K562 (cell line): ENCODE data around the gene ERI2. TPM values are rescaled to one million over a fixed set of nuclear protein-coding genes. Genes with fewer than 3 reads are reported as not detected.

ENCODE experiments used
- CC2D1A ChIP-seq: fragments of 450-650 bp; IDR thresholded peaks from 2 replicates; pipeline ENCODE4 v1.6.1; 2017; ENCODE audit warnings: mild to moderate bottlenecking
- DDX20 ChIP-seq: fragments of 450-650 bp; IDR thresholded peaks from 2 replicates; pipeline ENCODE4 v1.6.1; 2016; ENCODE audit warnings: missing genetic modification characterization, low read depth, mild to moderate bottlenecking, missing compliant biosample characterization, moderate library complexity
- GABPA ChIP-seq: fragments of 200-800 bp; sonication (Bioruptor generic); conservative IDR thresholded peaks from 2 replicates; pipeline ENCODE4 v1.6.1; 2016; ENCODE audit warnings: low read depth, missing genetic modification characterization, missing compliant biosample characterization
- HDAC2 ChIP-seq: fragments of 450-650 bp; IDR thresholded peaks from 2 replicates; pipeline ENCODE4 v1.6.1; 2016; ENCODE audit warnings: mild to moderate bottlenecking
- KDM4B ChIP-seq, 2 experiments: fragments of 450-650 bp in 1 of 2; sonication (generic) in 1 of 2; IDR thresholded peaks; 2 replicates each; pipeline ENCODE4 v1.6.1; 2016 to 2017; ENCODE audit warnings: borderline replicate concordance in 2 of 2, antibody characterized with exemption in 1 of 2, low read depth in 1 of 2, mild to moderate bottlenecking in 1 of 2
- NR2F6 ChIP-seq: fragments of 450-650 bp; formaldehyde crosslinking; IDR thresholded peaks from 2 replicates; pipeline ENCODE4 v1.4.0; 2020; ENCODE audit warnings: mild to moderate bottlenecking
- POLR2G ChIP-seq: fragments of 200-400 bp; formaldehyde crosslinking; IDR thresholded peaks from 2 replicates; pipeline ENCODE4 v1.6.1; 2017; ENCODE audit warnings: low read depth, mild to moderate bottlenecking, antibody characterized with exemption, low read length, moderate library complexity
- PURB ChIP-seq: sonication (generic); formaldehyde crosslinking; IDR thresholded peaks from 2 replicates; pipeline ENCODE4 v1.9.0; 2021; ENCODE audit warnings: low read depth, mild to moderate bottlenecking, missing genetic modification reagents
- RAD21 ChIP-seq, 2 experiments: fragments of 250-450 bp in 1 of 2; fragments of 450-650 bp in 1 of 2; sonication (Bioruptor Pico) in 1 of 2; formaldehyde crosslinking in 1 of 2; IDR thresholded peaks in 1 of 2; conservative IDR thresholded peaks in 1 of 2; 2 replicates each; pipeline versions ENCODE4 v1.4.0 to v1.8.0; 2020 to 2022; ENCODE audit warnings: mild to moderate bottlenecking in 2 of 2, moderate library complexity in 1 of 2
- TAF1 ChIP-seq: IDR thresholded peaks from 2 replicates; pipeline ENCODE4 v1.6.1; 2011; ENCODE audit warnings: mild to moderate bottlenecking, low read length, moderate library complexity; ENCODE audit not compliant: insufficient read depth, control insufficient read depth, severe bottlenecking; ENCODE audit errors: extremely low read depth
- ZC3H11A ChIP-seq: IDR thresholded peaks from 2 replicates; pipeline ENCODE4 v1.6.1; 2012; ENCODE audit warnings: low read depth, low read length, improper control_type of control experiment
- ZNF212 ChIP-seq: fragments of 450-650 bp; formaldehyde crosslinking; IDR thresholded peaks from 2 replicates; pipeline ENCODE4 v1.4.0; 2020; ENCODE audit warnings: mild to moderate bottlenecking
- ZNF224 ChIP-seq: sonication (generic); formaldehyde crosslinking; IDR thresholded peaks from 2 replicates; pipeline ENCODE4 v1.8.0; 2022; ENCODE audit warnings: mild to moderate bottlenecking, missing genetic modification reagents
- polyA plus RNA-seq, 8 experiments: library from polyadenylated mRNA; depleted of rRNA in 4 of 8; stranded (reverse) in 5 of 8; unstranded in 3 of 8; fragments of >200 nt; fragmentation: Nextera tagmentation in 2 of 8; fragmentation: Illumina TruSeq in 1 of 8; extraction: Ambion mirVana in 2 of 8; extraction: Trizol in 1 of 8; gene quantifications; 2 replicates each; pipeline versions ENCODE4 v1.2.1 to v1.2.3, GENCODE V29; 2011 to 2014; ENCODE audit warnings: inconsistent platforms in 1 of 8, missing spikeins in 1 of 8
- total RNA-seq, 7 experiments: library from RNA; depleted of rRNA in 6 of 7; stranded (reverse); fragments of >200 nt in 6 of 7; fragmentation: Illumina TruSeq in 2 of 7; extraction: Trizol in 2 of 7; gene quantifications; 2 replicates each; pipeline versions ENCODE4 v1.2.1 to v1.2.3, GENCODE V29; 2011 to 2021; ENCODE audit warnings: low replicate concordance in 1 of 7
- TF ChIP-seq, protein P1 (sequence below): fragments of 450-650 bp; IDR thresholded peaks from 2 replicates; pipeline ENCODE4 v1.6.1; 2014; ENCODE audit warnings: low read depth, mild to moderate bottlenecking, moderate library complexity, borderline replicate concordance
- TF ChIP-seq, protein P2 (sequence below), 2 experiments: IDR thresholded peaks; 2 replicates each; pipeline ENCODE4 v1.6.1; 2011; ENCODE audit warnings: borderline replicate concordance in 1 of 2, control low read depth in 1 of 2, low read depth in 1 of 2, low read length in 1 of 2, mild to moderate bottlenecking in 1 of 2, mixed read lengths in 1 of 2, moderate library complexity in 1 of 2; ENCODE audit not compliant: insufficient read depth in 1 of 2, insufficient read length in 1 of 2, poor library complexity in 1 of 2, severe bottlenecking in 1 of 2; ENCODE audit errors: extremely low read depth in 1 of 2
- TF ChIP-seq, protein P3 (sequence below): fragments of 450-650 bp; IDR thresholded peaks from 2 replicates; pipeline ENCODE4 v1.7.0; 2016; ENCODE audit warnings: borderline replicate concordance
- TF ChIP-seq, protein P4 (sequence below), 2 experiments: fragments of 450-650 bp; conservative IDR thresholded peaks; 2 replicates each; pipeline ENCODE4 v1.6.1; 2017; ENCODE audit warnings: mild to moderate bottlenecking in 2 of 2, moderate library complexity in 2 of 2

The ERI2 gene
- total and polyA plus RNA-seq, 9 of the 15 experiments (the other 6 are each of a cell fraction or from before 2014, with no cell fraction given) = 23.3 to 57.0 (median 48.1) TPM

DNA sequence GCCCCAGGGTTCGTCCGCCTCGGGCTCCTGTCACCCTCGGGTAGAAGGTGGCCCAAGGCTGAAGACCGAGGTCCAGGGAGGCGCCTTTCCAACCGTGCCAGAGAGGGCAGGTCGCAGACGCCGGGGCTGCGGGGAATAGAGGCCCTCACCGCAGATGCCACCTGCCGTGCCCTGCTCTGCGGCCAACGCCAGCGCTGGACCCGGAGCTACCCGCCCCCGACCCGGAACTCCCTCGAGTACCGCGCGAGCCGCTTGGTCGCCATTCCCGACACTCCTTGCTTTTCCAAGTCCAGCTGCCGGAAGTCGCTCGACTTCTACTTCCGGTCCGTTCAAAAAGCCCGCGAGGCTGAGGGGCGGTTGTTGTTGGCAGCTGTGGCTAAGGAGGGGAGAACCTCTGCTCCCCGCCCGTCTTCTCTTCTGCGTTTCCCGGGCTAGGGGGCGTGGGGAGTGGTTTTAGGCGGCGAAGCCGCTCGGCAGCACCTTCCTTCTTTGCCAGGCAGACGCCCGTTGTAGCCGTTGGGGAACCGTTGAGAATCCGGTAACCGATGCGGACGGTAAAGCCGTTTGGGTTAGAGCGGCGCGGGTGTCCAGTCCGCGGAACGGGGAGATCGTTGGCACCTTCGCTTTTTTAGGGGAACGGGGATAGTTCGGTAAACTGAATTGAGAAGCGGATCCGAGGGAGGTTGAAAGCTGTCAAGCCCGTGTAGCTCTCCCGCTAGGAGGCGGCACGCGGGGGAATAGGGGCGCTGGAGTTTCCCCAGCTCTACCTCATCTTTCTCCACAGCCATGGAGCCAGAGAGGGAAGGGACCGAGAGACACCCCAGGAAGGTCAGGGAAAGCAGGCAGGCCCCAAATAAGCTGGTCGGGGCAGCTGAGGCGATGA lies at the start of gene ERI2, which contains the start of gene REXO5 (continued):
- TF ChIP-seq, protein P1, sequence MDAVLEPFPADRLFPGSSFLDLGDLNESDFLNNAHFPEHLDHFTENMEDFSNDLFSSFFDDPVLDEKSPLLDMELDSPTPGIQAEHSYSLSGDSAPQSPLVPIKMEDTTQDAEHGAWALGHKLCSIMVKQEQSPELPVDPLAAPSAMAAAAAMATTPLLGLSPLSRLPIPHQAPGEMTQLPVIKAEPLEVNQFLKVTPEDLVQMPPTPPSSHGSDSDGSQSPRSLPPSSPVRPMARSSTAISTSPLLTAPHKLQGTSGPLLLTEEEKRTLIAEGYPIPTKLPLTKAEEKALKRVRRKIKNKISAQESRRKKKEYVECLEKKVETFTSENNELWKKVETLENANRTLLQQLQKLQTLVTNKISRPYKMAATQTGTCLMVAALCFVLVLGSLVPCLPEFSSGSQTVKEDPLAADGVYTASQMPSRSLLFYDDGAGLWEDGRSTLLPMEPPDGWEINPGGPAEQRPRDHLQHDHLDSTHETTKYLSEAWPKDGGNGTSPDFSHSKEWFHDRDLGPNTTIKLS = peak; percentile 76
- TF ChIP-seq PURB (CRISPR knock-in tag) (no peak), ZNF224 (CRISPR knock-in tag) (no peak), CC2D1A (peak; percentile 89; the same call in 1 of the 2 replicates), TAF1 (peak; percentile 96), GABPA (peak; percentile 99), DDX20 (tag) (no peak), KDM4B (IDR thresholded peaks at IDR 0.05; ENCODE audit: borderline replicate concordance in 2 of 2, low read depth in 1 of 2) (peak in 1 of 2 experiments; percentile 86; a peak in 1 of 4 replicates), RAD21 (CRISPR knock-in tag; conservative IDR thresholded peaks at IDR 0.05 in 1 of 2, IDR thresholded peaks at IDR 0.05 in 1 of 2) (peak; percentile 5 to 40; a peak in 2 of 4 replicates), HDAC2 (peak; percentile 79; the same call in 1 of the 2 replicates), ZNF212 (CRISPR knock-in tag) (no peak), ZC3H11A (no peak), POLR2G (peak; percentile 98), NR2F6 (no peak)
- TF ChIP-seq, protein P2, sequence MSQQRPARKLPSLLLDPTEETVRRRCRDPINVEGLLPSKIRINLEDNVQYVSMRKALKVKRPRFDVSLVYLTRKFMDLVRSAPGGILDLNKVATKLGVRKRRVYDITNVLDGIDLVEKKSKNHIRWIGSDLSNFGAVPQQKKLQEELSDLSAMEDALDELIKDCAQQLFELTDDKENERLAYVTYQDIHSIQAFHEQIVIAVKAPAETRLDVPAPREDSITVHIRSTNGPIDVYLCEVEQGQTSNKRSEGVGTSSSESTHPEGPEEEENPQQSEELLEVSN (IDR thresholded peaks at IDR 0.05; ENCODE audit: borderline replicate concordance in 1 of 2, extremely low read depth in 1 of 2, insufficient read depth in 1 of 2, insufficient read length in 1 of 2, low read depth in 1 of 2, low read length in 1 of 2, poor library complexity in 1 of 2, severe bottlenecking in 1 of 2) = peak; percentile 18 to 66
- TF ChIP-seq, protein P3, sequence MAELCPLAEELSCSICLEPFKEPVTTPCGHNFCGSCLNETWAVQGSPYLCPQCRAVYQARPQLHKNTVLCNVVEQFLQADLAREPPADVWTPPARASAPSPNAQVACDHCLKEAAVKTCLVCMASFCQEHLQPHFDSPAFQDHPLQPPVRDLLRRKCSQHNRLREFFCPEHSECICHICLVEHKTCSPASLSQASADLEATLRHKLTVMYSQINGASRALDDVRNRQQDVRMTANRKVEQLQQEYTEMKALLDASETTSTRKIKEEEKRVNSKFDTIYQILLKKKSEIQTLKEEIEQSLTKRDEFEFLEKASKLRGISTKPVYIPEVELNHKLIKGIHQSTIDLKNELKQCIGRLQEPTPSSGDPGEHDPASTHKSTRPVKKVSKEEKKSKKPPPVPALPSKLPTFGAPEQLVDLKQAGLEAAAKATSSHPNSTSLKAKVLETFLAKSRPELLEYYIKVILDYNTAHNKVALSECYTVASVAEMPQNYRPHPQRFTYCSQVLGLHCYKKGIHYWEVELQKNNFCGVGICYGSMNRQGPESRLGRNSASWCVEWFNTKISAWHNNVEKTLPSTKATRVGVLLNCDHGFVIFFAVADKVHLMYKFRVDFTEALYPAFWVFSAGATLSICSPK = no peak
- TF ChIP-seq, protein P4, sequence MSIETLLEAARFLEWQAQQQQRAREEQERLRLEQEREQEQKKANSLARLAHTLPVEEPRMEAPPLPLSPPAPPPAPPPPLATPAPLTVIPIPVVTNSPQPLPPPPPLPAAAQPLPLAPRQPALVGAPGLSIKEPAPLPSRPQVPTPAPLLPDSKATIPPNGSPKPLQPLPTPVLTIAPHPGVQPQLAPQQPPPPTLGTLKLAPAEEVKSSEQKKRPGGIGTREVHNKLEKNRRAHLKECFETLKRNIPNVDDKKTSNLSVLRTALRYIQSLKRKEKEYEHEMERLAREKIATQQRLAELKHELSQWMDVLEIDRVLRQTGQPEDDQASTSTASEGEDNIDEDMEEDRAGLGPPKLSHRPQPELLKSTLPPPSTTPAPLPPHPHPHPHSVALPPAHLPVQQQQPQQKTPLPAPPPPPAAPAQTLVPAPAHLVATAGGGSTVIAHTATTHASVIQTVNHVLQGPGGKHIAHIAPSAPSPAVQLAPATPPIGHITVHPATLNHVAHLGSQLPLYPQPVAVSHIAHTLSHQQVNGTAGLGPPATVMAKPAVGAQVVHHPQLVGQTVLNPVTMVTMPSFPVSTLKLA (conservative IDR thresholded peaks at IDR 0.05) = peak; percentile 71 to 91
